NCI-H1694 treated with DMSO at 0.1 percent for 48 hours (cell line): ENCODE data around the gene GABBR2.
"Not testable (repeated sequence)": the region's sequence is repeated elsewhere in the genome, so short reads cannot be mapped to it uniquely, and the experiment has no call there.

Experiments used
- DNase-seq: peaks from one replicate; lab custom pipeline; 2025; lab: John Stamatoyannopoulos, UW

GABBR2 gene

DNA sequence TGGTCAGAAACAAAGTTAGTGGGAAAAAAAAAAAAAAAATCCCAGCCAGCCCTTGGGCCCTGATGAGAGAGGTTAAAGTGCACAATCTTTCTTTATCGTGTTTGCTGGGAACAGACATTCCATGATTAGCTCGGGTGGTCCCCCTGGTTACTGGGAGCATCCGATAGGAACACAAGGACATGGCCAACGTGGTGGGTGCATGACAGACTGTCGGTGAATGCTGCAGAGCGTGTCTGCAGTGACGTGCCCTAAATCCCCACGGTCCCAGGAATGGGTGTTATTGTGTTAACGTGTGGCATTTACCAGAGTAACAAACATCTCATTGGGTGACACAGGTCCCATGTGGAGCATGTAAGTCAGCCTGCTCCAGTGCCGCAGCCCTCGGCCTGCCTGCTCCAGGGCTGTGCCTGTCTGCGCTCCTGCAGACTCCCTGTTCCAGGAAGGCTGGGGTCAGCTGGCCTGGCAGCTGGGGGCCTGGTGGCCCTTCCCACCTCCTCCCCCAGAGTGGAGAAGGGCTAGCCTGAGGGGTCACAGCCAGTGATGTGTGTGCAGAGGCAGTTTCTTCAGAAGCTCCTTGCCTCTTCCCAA is 419.0 kb downstream of the GABBR2 start:
- DNase-seq, result no peak

DNA sequence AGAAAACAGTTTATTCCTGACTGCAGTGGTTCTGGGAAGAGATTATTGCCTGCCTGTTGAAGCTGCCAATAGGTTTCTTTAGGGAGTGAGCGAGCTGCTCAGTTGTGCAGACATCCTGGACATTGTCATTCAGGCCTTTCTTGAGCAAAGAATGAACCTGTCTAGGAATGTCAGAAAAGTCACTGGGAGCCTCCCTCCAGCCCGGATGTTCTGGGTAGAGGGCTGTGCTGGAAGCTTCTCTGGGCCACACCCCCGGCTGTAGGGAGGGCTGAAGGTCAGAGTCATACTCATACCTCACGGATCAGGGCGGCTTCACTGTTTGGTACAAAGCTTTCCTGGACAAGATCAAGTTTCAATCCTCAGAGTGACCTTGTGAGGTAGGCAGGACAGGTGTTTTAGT is 419.9 kb downstream of the GABBR2 start:
- no peak for DNase-seq

DNA sequence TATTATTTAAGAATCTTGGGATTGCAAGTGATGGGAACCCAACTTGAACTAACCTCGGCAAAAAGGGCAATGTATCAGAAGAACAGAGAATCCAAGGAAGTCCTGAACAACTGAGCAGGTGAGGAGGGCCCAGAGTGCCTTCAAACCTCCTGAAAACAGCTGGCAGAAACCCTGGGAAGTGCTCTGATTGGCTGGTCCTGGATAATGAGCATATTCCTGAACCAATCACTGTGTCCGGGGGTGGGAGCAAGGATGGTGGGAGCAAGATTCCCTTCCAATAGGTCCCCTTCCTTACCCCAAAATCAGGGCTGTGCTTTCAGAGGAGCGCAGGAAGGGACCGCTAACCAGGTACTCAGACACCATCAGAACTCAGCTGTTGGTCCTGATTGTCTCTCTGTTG is 421.4 kb downstream of the GABBR2 start:
- DNase-seq, result no peak

DNA sequence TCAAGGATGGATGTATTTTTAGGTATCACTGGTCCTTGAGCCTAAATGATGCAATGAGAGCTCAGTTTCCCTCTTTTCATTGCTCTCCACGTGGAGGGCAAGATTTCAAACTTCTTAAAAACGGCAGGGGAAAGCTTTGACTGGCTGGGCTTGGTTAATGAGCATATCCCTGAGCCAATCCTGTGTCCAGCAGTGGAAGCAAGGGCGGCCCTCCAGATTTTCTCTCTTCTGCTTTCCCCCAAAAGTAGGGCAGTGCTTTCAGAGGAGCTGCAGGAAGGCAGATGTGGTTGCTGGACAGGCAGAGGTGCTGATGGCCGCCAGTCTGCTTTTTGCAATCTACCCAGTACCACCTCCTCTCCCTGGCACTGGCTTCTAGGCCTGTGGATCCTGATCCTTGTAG is 423.3 kb downstream of the GABBR2 start:
- no peak for DNase-seq

DNA sequence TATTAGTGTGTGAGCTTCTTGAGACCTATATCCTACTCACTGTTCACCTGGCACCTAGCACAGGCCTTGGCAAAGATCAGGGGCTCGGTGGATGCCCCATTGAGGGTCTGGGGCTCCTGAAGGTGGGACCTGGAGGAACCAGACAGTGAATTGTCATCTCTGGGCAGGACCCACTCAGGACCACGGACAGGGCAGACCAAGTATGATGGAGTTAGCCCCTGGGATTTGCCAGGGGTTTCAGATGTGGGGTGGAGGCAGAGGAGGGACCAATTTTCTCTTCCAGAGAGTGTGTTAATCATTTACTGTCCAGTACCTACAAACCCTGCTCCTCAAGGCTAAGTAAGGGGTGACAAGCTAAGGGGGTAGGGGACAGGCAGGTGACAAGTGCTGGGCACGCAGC is 424.0 kb downstream of the GABBR2 start:
- no peak for DNase-seq

DNA sequence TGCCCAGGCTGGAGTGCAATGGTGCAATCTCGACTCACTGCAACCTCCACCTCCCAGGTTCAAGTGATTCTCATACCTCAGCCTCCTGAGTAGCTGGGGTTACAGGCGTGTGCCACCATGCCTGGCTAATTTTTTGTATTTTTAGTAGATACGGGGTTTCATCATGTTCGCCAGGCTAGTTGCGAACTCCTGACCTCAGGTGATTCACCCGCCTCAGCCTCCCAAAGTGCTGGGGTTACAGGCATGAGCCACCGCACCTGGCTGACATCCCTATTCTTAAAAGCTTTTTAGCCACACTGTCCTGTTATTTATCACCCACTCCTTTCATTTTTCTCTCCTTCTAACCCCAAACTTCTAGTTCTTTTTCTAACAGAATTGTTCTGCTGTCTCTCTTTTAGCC is 425.6 kb downstream of the GABBR2 start:
- not testable (repeated sequence) for DNase-seq

DNA sequence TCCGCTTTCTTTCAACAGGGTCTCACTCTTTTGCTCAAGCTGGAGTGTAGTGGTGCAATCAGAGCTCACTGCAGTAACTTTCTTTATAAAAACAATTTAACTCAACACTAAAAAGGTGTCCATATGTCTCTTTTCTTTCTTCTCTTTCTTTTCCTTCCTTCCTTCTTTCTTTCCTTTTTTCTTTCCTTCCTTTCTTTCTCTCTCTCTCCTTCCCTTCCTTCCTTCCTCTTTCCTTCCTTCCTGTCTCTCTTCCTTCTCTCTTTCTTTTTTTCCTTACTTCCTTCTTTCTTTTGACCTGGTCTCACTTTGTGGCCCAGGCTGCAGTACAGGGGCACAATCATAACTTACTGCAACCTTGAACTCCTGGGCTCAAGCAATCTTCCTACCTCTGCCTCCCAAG is 427.5 kb downstream of the GABBR2 start:
- DNase-seq, result no peak

DNA sequence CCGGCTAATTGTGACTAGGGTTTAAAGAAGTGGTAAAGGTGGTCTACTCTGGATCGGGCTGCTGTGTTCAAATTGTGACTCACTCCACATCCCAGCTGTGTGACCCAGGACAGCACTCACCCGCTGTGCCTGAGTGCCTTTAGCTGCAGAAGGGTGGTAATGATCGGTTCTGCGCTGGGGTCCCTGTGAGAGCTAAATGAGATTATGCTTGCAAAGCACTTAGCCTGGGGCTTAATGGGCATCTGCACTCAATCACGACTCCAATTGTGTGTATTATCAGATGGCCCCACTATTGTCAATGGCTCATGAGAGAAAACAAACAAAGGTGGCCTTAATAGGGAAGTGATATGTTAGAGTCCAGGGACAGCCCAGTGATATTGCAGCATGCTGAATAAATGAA is 428.2 kb downstream of the GABBR2 start:
- no peak for DNase-seq

DNA sequence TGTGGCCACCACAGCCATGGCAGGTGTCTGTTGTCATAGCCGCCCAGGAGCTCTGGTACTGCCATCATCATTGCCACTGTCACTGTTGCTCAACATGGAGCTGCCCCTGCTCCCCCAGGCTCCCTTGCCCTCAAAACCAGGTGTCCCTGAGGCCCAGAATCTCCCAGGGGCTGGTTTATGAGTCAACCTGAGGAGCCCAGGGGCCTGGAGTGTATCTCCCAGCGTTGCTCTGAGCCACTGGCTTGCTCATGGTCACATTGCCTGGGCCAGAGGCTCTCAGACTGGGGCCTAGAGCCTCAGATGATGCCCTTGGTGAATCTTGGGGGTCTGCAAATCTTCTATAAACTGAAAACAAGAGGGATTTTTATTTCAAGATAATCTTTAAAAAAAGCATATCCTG is 428.6 kb downstream of the GABBR2 start:
- no peak for DNase-seq

DNA sequence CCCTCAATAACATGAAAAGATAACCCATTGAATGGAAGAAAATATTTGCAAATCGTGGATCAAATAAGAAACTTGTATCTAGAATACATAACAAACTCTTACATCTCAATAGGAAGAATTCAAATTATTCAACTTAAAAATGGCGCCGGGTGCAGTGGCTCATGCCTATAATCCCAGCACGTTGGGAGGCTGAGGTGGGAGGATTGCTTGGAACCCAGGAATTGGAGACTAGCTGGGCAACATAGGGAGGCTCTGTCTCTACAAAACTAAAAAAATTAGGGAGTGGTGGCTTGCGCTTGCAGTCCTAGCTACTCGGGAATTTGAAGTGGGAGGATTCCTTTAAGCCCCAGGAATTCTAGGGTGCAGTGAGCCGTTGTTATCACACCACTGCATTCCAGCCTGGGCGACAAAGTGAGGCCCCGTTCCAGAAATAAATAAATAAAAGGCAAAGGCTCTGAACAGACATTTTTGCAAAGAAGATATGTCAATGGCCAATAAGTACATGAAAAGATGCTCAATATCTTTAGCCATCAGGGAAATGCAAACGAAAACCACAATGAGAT is 431.7 kb downstream of the GABBR2 start:
- no peak for DNase-seq

DNA sequence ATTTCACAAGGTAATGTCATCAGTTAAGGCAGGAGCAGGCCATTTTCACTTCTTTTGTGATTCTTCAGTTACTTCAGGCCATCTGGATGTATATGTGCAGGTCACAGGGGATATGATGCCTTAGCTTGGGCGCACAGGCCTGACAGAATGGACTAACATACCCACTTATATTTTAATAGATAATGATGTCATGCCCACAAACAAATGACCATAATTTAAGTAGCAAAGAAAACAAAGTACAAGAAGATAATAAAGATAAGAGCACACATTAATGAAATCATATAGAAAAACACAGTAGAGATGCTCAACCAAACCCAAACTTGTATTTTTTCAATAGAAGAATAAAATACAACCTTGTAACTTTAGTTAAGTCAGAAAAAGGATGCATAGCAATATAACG is 433.6 kb downstream of the GABBR2 start:
- DNase-seq, result no peak

DNA sequence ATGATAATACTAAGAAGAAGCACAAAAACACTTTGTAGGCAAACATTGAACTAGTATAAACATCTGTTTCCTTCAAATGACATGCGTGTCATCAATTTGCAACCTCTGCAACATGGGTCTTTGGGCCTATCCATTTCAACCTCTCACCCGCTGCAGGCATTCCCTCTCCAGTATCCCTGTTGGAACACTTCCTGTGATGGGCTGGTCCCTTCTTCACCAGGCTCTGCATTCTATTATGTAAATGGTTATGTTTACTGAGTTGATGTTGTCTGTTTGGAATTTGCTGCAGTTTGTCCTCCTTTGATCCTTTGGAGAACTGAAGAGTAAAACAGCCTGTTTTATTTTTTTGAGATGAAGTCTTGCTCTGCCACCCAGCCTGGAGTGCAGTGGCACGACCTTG is 436.7 kb downstream of the GABBR2 start:
- DNase-seq, result no peak

DNA sequence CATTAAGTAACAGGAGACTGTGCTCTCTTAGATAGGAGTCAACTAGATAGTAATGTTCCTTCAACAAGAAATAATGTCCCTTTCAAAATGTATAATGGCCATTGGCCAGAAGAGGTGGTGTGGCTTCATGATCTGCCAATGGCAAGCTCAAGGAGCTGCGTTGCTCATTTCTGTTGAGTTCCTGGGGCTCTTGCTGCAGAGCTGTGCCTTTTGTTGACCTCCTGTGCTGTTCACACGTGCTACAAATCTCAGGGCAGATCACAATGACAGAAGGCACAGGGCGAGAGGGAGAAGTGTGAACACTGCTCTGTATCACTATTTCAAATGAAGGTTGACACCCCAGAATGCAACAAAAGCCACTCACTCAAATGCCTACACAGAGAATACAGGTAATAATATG is 437.3 kb downstream of the GABBR2 start:
- no peak for DNase-seq

DNA sequence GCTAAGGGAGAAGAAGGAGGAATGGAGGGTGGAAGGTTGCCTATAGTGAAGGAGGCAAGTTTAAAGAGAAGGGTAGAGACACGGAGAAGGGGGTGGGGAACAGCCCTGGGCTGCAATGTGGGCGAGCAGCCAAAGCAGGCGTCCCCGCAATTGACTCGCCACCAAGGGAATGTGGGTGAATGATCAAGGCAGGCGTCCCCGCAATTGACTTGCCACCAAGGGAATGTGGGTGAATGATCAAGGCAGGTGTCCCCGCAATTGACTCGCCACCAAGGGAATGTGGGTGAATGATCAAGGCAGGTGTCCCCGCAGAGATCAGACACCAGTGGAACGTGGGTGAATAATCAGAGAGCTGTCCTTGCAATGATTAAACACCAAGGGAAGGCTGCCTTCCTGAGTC is 438.5 kb downstream of the GABBR2 start:
- DNase-seq, result not testable (repeated sequence)

DNA sequence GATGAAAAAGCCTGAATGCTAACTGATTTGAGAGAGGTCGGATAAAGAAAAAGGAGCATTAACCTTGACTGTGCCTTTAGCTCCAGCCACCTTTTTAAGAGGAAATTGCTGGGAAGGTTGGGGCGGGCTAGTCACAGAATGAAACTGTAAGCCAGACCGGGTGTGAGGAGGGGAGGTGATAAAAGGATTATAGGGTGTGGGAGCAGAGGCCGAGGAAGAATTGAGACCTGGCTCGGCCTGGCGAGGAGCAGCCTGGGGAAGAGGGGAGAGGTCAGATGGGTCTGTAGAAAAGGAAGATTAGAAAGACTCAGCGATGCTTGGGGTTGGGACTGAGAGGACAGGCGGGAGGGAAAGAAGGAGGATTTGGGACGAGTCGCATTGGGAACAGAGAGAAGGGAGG is 439.1 kb downstream of the GABBR2 start:
- DNase-seq, result not testable (repeated sequence)

DNA sequence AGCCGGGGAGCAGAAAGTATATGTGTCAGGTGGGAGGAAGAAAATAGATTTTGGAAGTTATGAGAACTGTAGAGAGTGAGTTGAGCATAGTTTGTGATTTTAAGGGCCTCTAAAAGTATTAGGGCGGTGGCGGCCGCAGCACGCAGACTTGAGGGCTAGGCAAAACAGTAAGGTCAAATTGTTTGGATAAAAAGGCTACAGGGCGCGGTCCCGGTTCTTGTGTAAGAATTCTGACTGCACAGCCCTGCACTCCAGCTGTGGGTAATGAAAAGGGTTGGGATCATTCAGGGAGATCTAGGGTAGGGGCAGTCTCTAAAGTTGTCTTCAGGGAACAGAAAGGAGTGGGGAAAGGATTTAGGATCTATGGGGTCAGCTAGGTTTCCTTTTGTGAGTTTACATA is 441.2 kb downstream of the GABBR2 start:
- not testable (repeated sequence) for DNase-seq

DNA sequence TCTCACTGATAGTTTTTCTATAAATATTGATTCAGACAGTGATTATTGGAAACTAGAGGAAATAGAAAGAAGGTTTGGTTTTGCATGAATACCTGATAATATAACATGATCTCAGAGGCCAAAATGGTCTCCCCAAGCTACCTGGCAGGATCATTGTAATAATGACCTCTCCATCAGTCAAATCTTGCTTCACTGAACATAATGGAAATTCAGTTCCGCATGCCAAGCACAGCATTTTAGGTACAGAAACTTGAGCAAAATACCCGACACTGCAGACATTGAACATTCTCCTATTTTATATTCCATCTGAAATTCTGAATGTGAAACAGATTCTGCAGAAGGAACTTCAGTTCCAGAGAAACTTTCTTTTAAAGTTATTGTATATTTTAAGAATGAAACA is 444.2 kb downstream of the GABBR2 start:
- no peak for DNase-seq

DNA sequence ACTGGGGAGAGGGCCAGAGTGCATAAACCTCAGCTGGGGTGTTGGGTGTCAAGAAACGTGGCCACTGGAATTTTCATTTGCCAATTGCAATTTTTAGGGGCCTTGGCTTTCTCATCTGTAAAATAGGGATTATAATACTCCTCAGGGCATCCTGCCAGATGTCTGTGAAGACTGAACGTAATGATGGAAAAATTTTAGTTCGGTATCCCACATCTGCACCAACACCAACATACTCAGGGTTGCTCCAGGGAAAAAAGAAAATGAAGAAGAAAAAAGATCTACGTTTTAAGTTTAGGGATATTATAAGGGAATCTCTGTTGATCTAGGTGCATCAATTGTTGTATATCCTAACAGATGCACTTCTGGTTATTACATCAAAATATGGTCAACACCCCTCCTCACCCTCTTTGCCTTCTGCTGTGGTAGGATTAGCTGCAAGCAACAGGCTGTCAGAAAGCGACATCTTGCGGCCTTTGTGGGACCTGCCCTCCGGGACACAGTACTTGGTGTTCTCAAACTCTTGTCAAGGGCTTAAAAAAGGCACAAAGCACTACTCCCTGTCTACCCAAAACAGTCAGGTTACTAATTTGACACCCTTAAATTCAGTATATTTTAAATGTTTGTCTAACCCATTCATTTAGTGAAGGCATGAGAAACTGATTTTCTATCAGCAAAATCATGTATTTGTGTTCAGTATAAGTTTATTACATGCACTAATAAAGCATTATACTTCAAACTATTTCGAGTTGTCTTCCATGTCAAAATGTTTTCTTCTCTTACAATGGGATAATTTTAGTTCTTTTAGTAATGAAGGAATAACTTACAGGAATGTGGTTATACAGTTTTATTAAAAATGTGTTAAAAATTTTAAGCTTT is 445.0 kb downstream of the GABBR2 start:
- peak; percentile 75 for DNase-seq

DNA sequence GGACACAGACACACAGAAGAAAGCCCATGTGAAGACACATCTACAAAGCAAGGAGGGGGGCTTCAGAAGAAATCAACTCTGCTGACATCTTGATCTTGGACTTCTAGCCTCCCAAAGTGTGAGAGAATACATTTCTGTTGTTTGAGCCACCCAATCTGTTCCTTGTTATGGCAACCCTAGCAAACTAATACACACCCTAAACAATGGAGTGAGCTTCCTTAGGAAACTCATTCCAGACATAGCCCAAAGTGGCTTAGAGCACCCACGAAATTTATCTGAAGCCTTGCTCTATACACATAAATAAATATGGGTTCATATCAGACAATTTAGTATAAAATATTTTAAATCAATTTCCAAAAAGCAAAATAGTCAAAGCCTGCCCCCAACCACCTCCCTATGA is 445.7 kb downstream of the GABBR2 start:
- DNase-seq, result no peak

DNA sequence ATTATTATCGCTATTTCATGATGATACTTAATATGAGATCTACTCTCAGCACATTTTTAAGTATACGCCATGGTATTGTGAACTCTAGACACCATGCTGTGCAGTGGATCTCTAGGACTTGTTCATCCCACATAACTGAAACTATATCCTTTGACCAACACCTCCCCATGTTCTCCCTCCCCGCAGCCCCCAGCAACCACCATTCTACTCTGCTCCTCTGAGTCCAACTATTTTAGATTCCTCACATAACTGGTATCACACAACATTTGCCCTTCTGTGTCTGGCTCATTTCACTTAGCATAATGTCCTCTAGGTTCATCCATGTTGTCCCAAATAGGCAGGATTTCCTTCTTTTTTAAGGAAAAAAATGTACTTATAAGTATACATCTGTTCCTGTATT is 446.7 kb downstream of the GABBR2 start:
- DNase-seq, result no peak

DNA sequence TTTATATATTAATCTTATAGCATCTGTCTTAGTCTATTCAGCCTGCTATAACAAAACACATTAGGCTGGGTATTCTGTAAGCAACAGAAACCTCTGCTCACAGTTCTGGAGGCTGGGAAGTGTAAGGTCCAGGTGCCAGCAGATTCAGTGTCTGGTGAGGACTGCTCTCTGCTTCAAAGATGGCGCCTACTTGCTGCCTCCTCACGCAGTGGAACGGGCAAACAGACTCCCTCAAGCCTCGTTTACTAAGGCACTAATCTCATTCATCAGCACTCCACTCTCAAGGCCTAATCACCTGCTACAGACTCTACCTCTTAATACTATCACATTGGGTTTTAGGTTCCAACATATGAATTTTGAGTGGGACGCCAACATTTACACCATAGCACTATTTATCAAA is 448.1 kb downstream of the GABBR2 start:
- DNase-seq, result no peak

DNA sequence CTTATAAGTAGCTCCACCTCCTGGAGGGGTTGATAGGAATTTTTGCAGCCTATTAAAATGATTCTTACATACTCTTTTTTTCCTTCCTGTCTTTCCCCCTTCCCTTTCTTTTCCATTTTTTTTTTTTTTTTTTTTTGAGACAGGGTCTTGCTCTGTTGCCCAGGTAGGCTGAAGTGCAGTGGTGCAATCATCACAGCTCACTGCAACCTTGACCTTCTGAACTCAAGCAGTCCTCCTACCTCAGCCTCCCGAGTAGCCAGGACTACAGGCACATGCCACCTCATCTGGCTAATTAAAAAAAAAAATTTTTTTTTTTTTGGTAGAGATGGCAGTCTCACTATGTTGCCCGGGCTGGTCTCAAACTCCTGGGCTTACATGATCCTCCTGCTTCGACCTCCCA is 448.9 kb downstream of the GABBR2 start:
- DNase-seq, result no peak

DNA sequence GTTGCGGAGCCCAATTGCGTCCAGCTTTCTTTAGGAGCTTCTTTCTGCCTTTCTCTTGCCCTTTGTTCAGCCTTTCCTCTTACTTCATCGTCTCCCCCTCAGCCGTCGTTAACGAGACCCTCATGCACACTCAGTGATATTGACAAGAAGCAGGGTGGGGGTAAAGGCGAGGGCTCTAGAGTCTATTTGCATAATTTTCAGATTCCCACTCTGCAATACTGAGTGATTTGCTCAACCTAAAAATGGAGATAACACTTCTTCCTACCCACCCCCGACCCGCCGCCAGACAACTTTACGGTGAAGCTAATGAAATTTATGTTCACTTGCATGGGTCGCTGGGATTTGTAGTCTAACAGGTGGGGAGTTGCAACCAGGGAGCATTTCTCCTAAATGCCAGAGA is 452.0 kb downstream of the GABBR2 start:
- DNase-seq, result peak; percentile 35
